Hepatocyte (in vitro differentiated cells): ENCODE measurements around the gene CAB39L.

ENCODE experiments used
- CTCF ChIP-seq: fragments of 200-600 bp; sonication (generic); IDR thresholded peaks from 2 replicates; pipeline ENCODE4 v1.5.1; 2016; ENCODE audit warnings: antibody characterized with exemption, mild to moderate bottlenecking; ENCODE audit not compliant: poor library complexity
- EZH2 ChIP-seq: fragments of 200-600 bp; sonication (generic); IDR thresholded peaks from 2 replicates; pipeline ENCODE4 v1.6.1; 2016; ENCODE audit warnings: antibody characterized with exemption, mild to moderate bottlenecking, borderline replicate concordance

- no peak for TF ChIP-seq CTCF
- TF ChIP-seq EZH2 = no peak
These were observed 20.9 kb upstream of the CAB39L start for GRCh38 chr13:49464621-49465325.
